HEK293T (cell line): ENCODE results near the gene C14orf119.

ENCODE experiments used
- CTCF ChIA-PET: fragments of 350-600 bp; formaldehyde crosslinking; extraction: SDS; loops from one replicate; lab custom pipeline; 2021; ENCODE audit warnings: antibody characterized with exemption, inconsistent platforms; lab: Yijun Ruan, JAX
- POLR2A ChIA-PET: fragments of 350-600 bp; formaldehyde crosslinking; extraction: SDS; loops from one replicate; lab custom pipeline; 2020; ENCODE audit warnings: antibody characterized with exemption, inconsistent platforms; lab: Yijun Ruan, JAX
- DNase-seq: peaks from one replicate; pipeline ENCODE4 v3.0.0; 2012; ENCODE audit warnings: mixed read lengths; ENCODE audit errors: extremely low spot score
- ARNT ChIP-seq: fragments of 450-650 bp; IDR thresholded peaks from 2 replicates; pipeline ENCODE4 v1.6.1; 2017; ENCODE audit warnings: mild to moderate bottlenecking
- BHLHE40 ChIP-seq: fragments of 450-650 bp; IDR thresholded peaks from 2 replicates; pipeline ENCODE4 v1.6.1; 2016; ENCODE audit warnings: mild to moderate bottlenecking, moderate library complexity, borderline replicate concordance
- CTBP1 ChIP-seq: fragments of 450-650 bp; IDR thresholded peaks from 2 replicates; pipeline ENCODE4 v1.6.1; 2016; ENCODE audit warnings: borderline replicate concordance
- ELF4 ChIP-seq: fragments of 450-650 bp; IDR thresholded peaks from 2 replicates; pipeline ENCODE4 v1.6.1; 2017; ENCODE audit warnings: antibody characterized with exemption
- FOXA1 ChIP-seq: fragments of 450-650 bp; IDR thresholded peaks from 2 replicates; pipeline ENCODE4 v1.6.1; 2016; ENCODE audit warnings: mild to moderate bottlenecking
- FOXK2 ChIP-seq: fragments of 450-650 bp; IDR thresholded peaks from 2 replicates; pipeline ENCODE4 v1.6.1; 2016; ENCODE audit warnings: mild to moderate bottlenecking
- FOXM1 ChIP-seq: fragments of 450-650 bp; IDR thresholded peaks from 2 replicates; pipeline ENCODE4 v1.6.1; 2017; ENCODE audit warnings: mild to moderate bottlenecking, borderline replicate concordance
- HDGF ChIP-seq: fragments of 450-650 bp; IDR thresholded peaks from 2 replicates; pipeline ENCODE4 v1.6.1; 2017; ENCODE audit warnings: antibody characterized with exemption, borderline replicate concordance
- L3MBTL2 ChIP-seq: fragments of 450-650 bp; conservative IDR thresholded peaks from 2 replicates; pipeline ENCODE4 v1.6.1; 2016; ENCODE audit warnings: mild to moderate bottlenecking
- LEF1 ChIP-seq: fragments of 450-650 bp; IDR thresholded peaks from 2 replicates; pipeline ENCODE4 v1.6.1; 2017; ENCODE audit warnings: mild to moderate bottlenecking, borderline replicate concordance
- NFRKB ChIP-seq: fragments of 450-650 bp; IDR thresholded peaks from 2 replicates; pipeline ENCODE4 v1.6.1; 2016; ENCODE audit warnings: mild to moderate bottlenecking, moderate library complexity
- PKNOX1 ChIP-seq: fragments of 450-650 bp; IDR thresholded peaks from 2 replicates; pipeline ENCODE4 v1.6.1; 2016
- SP1 ChIP-seq: fragments of 450-650 bp; IDR thresholded peaks from 2 replicates; pipeline ENCODE4 v1.6.1; 2017
- SUZ12 ChIP-seq: fragments of 450-650 bp; IDR thresholded peaks from 2 replicates; pipeline ENCODE4 v1.6.1; 2016; ENCODE audit warnings: mild to moderate bottlenecking
- TARDBP ChIP-seq: fragments of 450-650 bp; IDR thresholded peaks from 2 replicates; pipeline ENCODE4 v1.6.1; 2016
- ZNF384 ChIP-seq: fragments of 450-650 bp; IDR thresholded peaks from 2 replicates; pipeline ENCODE4 v1.6.1; 2016

Gene C14orf119

GRCh38 chr14:23146980-23147379, 51.7 kb downstream of the C14orf119 start:
- DNase-seq: no peak
- no peak for TF ChIP-seq BHLHE40
- no peak for TF ChIP-seq SP1
- TF ChIP-seq L3MBTL2: no peak
- no peak for TF ChIP-seq ZNF384
- TF ChIP-seq FOXM1: no peak
- TF ChIP-seq SUZ12: no peak
- TF ChIP-seq FOXK2: no peak
- TF ChIP-seq NFRKB: no peak
- no peak for TF ChIP-seq ARNT
- TF ChIP-seq FOXA1: no peak
- TF ChIP-seq TARDBP: no peak
- TF ChIP-seq PKNOX1: no peak
- TF ChIP-seq CTBP1: no peak
- no peak for TF ChIP-seq ELF4
- TF ChIP-seq LEF1: no peak
- TF ChIP-seq HDGF: no peak
- ChIA-PET CTCF (no interaction called here), POLR2A (no interaction called here)

GRCh38 chr14:23147676-23148075, 52.4 kb downstream of the C14orf119 start:
- ChIA-PET POLR2A (no interaction called here), CTCF (interaction anchor here (0.6 kb wide), 1 partner anchor 38 kb away, joined by 3 read pairs; no protein-coding TSS in a partner anchor)
- TF ChIP-seq TARDBP (no peak), PKNOX1 (no peak)
- DNase-seq: no peak

- TF ChIP-seq FOXK2: no peak
- TF ChIP-seq ELF4: no peak
- TF ChIP-seq FOXA1: no peak
- no peak for TF ChIP-seq L3MBTL2
- TF ChIP-seq LEF1: no peak
- no peak for TF ChIP-seq CTBP1
- no peak for TF ChIP-seq SP1
- TF ChIP-seq ARNT: no peak
- no peak for TF ChIP-seq HDGF
- no peak for TF ChIP-seq TARDBP
- no peak for TF ChIP-seq PKNOX1
- no peak for TF ChIP-seq SUZ12
- no peak for TF ChIP-seq FOXM1
- no peak for TF ChIP-seq NFRKB
- no peak for TF ChIP-seq ZNF384
- no peak for TF ChIP-seq BHLHE40
- ChIA-PET POLR2A (no interaction called here), CTCF (interaction anchor here (0.6 kb wide), 1 partner anchor 27 kb away, joined by 3 read pairs; no protein-coding TSS in a partner anchor)
- DNase-seq: no peak
These were observed 53.4 kb downstream of the C14orf119 start for GRCh38 chr14:23148591-23149249.

- CTCF ChIA-PET: no interaction called here
- POLR2A ChIA-PET: no interaction called here
- TF ChIP-seq ELF4 (no peak), ZNF384 (no peak), HDGF (no peak), FOXM1 (no peak), ARNT (no peak), LEF1 (no peak), L3MBTL2 (no peak), TARDBP (no peak), SUZ12 (no peak), FOXA1 (no peak), CTBP1 (no peak), PKNOX1 (no peak)
- DNase-seq: no peak
These were observed 54.4 kb downstream of the C14orf119 start for GRCh38 chr14:23149745-23150144.
